ENCODE data around the gene HLA-DMA. TPM values are rescaled to one million over a fixed set of nuclear protein-coding genes. Genes with fewer than 3 reads are reported as not detected.

Gene HLA-DMA
- total and polyA plus RNA-seq, 9 of the 15 experiments (the other 6 are each of a cell fraction or from before 2014, with no cell fraction given): 0.13 to 0.83 (median 0.51) TPM

DNA sequence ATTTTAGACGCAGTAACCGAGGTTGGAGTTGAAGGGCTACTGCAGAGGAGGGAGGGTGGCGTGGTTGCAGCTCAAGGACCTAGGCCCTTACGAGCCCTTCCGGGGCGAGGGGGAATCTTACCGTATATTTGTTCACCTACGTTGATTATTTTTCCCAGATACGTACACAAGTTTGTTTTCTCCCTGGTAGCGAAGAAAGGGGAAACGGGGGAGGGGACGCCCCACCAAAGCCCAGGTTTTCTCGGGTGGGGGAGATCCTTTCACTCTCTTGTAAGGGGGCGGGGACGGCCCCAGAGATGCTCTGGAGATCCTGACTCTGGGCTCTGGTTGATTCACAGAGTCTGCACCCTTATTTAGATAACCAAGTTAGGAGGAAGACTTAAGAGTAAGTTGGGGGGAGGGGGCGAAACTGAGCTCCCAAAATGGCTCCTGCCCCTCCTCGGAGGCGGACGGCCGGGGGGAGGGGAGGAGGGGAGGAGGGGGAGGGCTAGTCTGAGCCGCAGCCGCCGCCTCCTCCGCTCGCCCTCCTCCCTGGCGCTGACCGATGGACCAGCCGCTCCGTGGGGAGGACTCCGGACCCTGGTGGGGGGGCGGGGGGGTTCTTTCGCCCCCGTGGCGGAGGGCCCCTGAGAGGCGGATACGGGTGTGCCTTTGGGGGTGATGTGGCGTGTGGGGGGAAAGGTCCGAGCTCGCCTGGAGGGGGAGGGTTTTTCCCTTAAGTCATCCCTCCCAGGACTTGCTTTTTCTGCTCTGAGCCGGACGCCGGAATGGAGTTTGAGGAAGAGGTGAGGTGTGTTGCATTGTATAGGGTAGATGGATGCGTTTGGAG lies 17.7 kb upstream of the HLA-DMA start (continued):
- TF ChIP-seq YBX1 (IDR thresholded peaks at IDR 0.05) (no peak), KHSRP (IDR thresholded peaks at IDR 0.05) (no peak), TGIF2 (CRISPR knock-in tag; IDR thresholded peaks at IDR 0.05) (no peak), HDAC3 (IDR thresholded peaks at IDR 0.05; ENCODE audit: borderline replicate concordance, partially characterized antibody) (no peak), FOXJ2 (tag; IDR thresholded peaks at IDR 0.05) (peak; percentile 86), HMBOX1 (IDR thresholded peaks at IDR 0.05) (peak; percentile 64; the same call in 1 of the 2 replicates), SFPQ (IDR thresholded peaks at IDR 0.05; ENCODE audit: low read depth, low read length) (no peak), BHLHE40 (IDR thresholded peaks at IDR 0.05; ENCODE audit: low read length) (no peak; the same call in 1 of the 2 replicates), OTX1 (CRISPR knock-in tag; IDR thresholded peaks at IDR 0.05) (no peak), ADNP (tag; IDR thresholded peaks at IDR 0.05) (no peak), ZNF507 (tag; conservative IDR thresholded peaks at IDR 0.05) (no peak), CTCFL (IDR thresholded peaks at IDR 0.05; ENCODE audit: borderline replicate concordance, insufficient read depth, low read depth, low read length, poor library complexity, severe bottlenecking) (no peak), PML (IDR thresholded peaks at IDR 0.05; ENCODE audit: low read length) (0 out of 2 replicates have a peak, but pooled peaks have one; percentile 3), EGR1 (conservative IDR thresholded peaks at IDR 0.05) (peak; percentile 62; the same call in 1 of the 2 replicates), ZC3H11A (IDR thresholded peaks at IDR 0.05; ENCODE audit: low read depth, low read length) (no peak), GABPB1 (CRISPR knock-in tag; IDR thresholded peaks at IDR 0.05) (no peak), ZSCAN32 (CRISPR knock-in tag; IDR thresholded peaks at IDR 0.05) (no peak)
- TF ChIP-seq, protein P1, sequence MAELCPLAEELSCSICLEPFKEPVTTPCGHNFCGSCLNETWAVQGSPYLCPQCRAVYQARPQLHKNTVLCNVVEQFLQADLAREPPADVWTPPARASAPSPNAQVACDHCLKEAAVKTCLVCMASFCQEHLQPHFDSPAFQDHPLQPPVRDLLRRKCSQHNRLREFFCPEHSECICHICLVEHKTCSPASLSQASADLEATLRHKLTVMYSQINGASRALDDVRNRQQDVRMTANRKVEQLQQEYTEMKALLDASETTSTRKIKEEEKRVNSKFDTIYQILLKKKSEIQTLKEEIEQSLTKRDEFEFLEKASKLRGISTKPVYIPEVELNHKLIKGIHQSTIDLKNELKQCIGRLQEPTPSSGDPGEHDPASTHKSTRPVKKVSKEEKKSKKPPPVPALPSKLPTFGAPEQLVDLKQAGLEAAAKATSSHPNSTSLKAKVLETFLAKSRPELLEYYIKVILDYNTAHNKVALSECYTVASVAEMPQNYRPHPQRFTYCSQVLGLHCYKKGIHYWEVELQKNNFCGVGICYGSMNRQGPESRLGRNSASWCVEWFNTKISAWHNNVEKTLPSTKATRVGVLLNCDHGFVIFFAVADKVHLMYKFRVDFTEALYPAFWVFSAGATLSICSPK (IDR thresholded peaks at IDR 0.05; ENCODE audit: borderline replicate concordance): no peak
- TF ChIP-seq, protein P2, sequence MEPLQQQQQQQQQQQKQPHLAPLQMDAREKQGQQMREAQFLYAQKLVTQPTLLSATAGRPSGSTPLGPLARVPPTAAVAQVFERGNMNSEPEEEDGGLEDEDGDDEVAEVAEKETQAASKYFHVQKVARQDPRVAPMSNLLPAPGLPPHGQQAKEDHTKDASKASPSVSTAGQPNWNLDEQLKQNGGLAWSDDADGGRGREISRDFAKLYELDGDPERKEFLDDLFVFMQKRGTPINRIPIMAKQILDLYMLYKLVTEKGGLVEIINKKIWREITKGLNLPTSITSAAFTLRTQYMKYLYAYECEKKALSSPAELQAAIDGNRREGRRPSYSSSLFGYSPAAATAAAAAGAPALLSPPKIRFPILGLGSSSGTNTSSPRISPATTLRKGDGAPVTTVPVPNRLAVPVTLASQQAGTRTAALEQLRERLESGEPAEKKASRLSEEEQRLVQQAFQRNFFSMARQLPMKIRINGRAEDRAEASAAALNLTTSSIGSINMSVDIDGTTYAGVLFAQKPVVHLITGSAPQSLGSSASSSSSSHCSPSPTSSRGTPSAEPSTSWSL (CRISPR knock-in tag; IDR thresholded peaks at IDR 0.05; ENCODE audit: borderline replicate concordance): no peak

Measured in K562 (cell line).